ENCODE measurements around the gene ADAMTS2. TPM values are rescaled to one million over a fixed set of nuclear protein-coding genes. Genes with fewer than 3 reads are reported as not detected.

Gene ADAMTS2
- total and polyA plus RNA-seq, 2 of the 4 experiments (the other 2 are of a cell fraction): 19.0 to 58.8 TPM

- H4K8ac ChIP-seq (ENCODE audit: low read depth in 2 of 2, low read length in 2 of 2): no peak overlapping the region
- ChIA-PET POLR2A (ENCODE audit: unreplicated experiment) (no interaction called here), CTCF (interaction anchor here (0.6 kb wide), 1 partner anchor 856 kb away, joined by 3 read pairs; no protein-coding TSS in a partner anchor)
- H3K27ac ChIP-seq (ENCODE audit: insufficient read depth, low read length): no peak overlapping the region
- no peaks in the 10 kb centered on the region; the same call in 1 of the 2 replicates for H3K9me3 ChIP-seq (ENCODE audit: control insufficient read depth, insufficient read depth, low read length)
- H2BK120ac ChIP-seq (ENCODE audit: low read depth, low read length): no peak overlapping the region
- no peak overlapping the region for H3K4ac ChIP-seq (ENCODE audit: low read depth, low read length)
- no peaks in the 10 kb centered on the region for H3K4me1 ChIP-seq (ENCODE audit: control insufficient read depth, insufficient read depth, low read length)
- no peaks in the 10 kb centered on the region for H4K20me1 ChIP-seq (ENCODE audit: insufficient read depth, low read length)
- no peak overlapping the region for H2BK5ac ChIP-seq (ENCODE audit: low read depth, low read length, poor library complexity, severe bottlenecking)
- no peak overlapping the region for H3K14ac ChIP-seq (replicated peaks; ENCODE audit: low read depth, low read length)
- WGBS, 2 experiments (ENCODE audit: extremely low coverage in 2 of 2, insufficient read length in 1 of 2): 100% methylated on average over 2 of the region's 3 CpGs; no CpG with 5 or more reads in 1 of the 2 experiments
- no peak overlapping the region for H2AFZ ChIP-seq (replicated peaks; ENCODE audit: low read length, poor library complexity)
- peaks cover 0 to 4% of the 10 kb centered on the region in 2 experiments; a peak in 1 of 4 replicates for H3K79me1 ChIP-seq (ENCODE audit: low read depth in 1 of 2, low read length in 2 of 2)
- no TSS peak for BruUV-seq (replicated peaks)
- DNase-seq (peak; percentile 19), ATAC-seq (ENCODE audit: low read depth) (no peak)
- H3K4me2 ChIP-seq (ENCODE audit: low read depth, low read length): no peak overlapping the region
- dilution Hi-C loops (cut with HindIII; ENCODE audit: low sequenced_read_pairs, unreplicated experiment) (no loop called here), in situ Hi-C loops (cut with MboI; ENCODE audit: low sequenced_read_pairs) (loop anchor here (10.0 kb wide), 1 partner anchor 244 kb away; no protein-coding TSS in a partner anchor), intact Hi-C loops (cut with micrococcal nuclease) (no loop called here)
- H3K4me3 ChIP-seq (ENCODE audit: insufficient read depth, low read depth, low read length): no peak overlapping the region
- no peak overlapping the region for H3K9ac ChIP-seq (ENCODE audit: low read depth, low read length)
- no peak overlapping the region for H4K91ac ChIP-seq (ENCODE audit: insufficient read depth, low read depth, low read length)
- TF ChIP-seq USF2 (IDR thresholded peaks at IDR 0.05; ENCODE audit: low read depth, low read length) (peak; percentile 48; the same call in 1 of the 2 replicates), MAFK (IDR thresholded peaks at IDR 0.05; ENCODE audit: low read depth, low read length) (no peak), FOS (IDR thresholded peaks at IDR 0.05; ENCODE audit: low read depth, low read length) (no peak), CEBPB (IDR thresholded peaks at IDR 0.05; ENCODE audit: low read depth, low read length) (no peak)
- TF ChIP-seq, protein P1, sequence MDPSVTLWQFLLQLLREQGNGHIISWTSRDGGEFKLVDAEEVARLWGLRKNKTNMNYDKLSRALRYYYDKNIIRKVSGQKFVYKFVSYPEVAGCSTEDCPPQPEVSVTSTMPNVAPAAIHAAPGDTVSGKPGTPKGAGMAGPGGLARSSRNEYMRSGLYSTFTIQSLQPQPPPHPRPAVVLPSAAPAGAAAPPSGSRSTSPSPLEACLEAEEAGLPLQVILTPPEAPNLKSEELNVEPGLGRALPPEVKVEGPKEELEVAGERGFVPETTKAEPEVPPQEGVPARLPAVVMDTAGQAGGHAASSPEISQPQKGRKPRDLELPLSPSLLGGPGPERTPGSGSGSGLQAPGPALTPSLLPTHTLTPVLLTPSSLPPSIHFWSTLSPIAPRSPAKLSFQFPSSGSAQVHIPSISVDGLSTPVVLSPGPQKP (IDR thresholded peaks at IDR 0.05; ENCODE audit: borderline replicate concordance, low read depth, low read length): no peak
- TF ChIP-seq, protein P2, sequence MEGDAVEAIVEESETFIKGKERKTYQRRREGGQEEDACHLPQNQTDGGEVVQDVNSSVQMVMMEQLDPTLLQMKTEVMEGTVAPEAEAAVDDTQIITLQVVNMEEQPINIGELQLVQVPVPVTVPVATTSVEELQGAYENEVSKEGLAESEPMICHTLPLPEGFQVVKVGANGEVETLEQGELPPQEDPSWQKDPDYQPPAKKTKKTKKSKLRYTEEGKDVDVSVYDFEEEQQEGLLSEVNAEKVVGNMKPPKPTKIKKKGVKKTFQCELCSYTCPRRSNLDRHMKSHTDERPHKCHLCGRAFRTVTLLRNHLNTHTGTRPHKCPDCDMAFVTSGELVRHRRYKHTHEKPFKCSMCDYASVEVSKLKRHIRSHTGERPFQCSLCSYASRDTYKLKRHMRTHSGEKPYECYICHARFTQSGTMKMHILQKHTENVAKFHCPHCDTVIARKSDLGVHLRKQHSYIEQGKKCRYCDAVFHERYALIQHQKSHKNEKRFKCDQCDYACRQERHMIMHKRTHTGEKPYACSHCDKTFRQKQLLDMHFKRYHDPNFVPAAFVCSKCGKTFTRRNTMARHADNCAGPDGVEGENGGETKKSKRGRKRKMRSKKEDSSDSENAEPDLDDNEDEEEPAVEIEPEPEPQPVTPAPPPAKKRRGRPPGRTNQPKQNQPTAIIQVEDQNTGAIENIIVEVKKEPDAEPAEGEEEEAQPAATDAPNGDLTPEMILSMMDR (conservative IDR thresholded peaks at IDR 0.05; ENCODE audit: low read depth, low read length): no peak
- H3K56ac ChIP-seq (ENCODE audit: extremely low read depth, insufficient read depth, low read length): no peak overlapping the region
- peaks cover 3% of the 10 kb centered on the region; the same call in 1 of the 2 replicates for H3K9me1 ChIP-seq (ENCODE audit: insufficient read depth, low read length)
- H2BK15ac ChIP-seq (ENCODE audit: low read depth, low read length): no peak overlapping the region
- no peak overlapping the region for H2BK20ac ChIP-seq (ENCODE audit: low read depth, low read length)
- H2AK9ac ChIP-seq (replicated peaks; ENCODE audit: low read depth, low read length, poor library complexity): no peak overlapping the region
- H3K27me3 ChIP-seq (ENCODE audit: control insufficient read depth, insufficient read depth, low read length): no peaks in the 10 kb centered on the region
- no peak overlapping the region for H3K18ac ChIP-seq (ENCODE audit: low read depth, low read length)
- peaks cover 16% of the 10 kb centered on the region for H3K36me3 ChIP-seq (ENCODE audit: control insufficient read depth, insufficient read depth, low read length)
- H2AK5ac ChIP-seq (ENCODE audit: low read depth, low read length): no peak overlapping the region
- no peak overlapping the region for H4K5ac ChIP-seq (ENCODE audit: low read depth, low read length)
- H3K23ac ChIP-seq (ENCODE audit: low read depth, low read length): no peak overlapping the region
Observed at GRCh38 chr5:179160584-179160983, 184.7 kb downstream of the ADAMTS2 start.
